SKM-1 treated with dmso at 0.1 percent for 144 hours (cell line): ENCODE measurements around the gene FAM163A.
"Not testable (repeated sequence)": the region's sequence is repeated elsewhere in the genome, so short reads cannot be mapped to it uniquely, and the experiment has no call there.

ENCODE experiments used
- DNase-seq: peaks from one replicate; lab custom pipeline; 2025; ENCODE audit not compliant: unreplicated experiment; lab: John Stamatoyannopoulos, UW

Gene FAM163A

GRCh38 chr1:179786815-179787685 lies 44.0 kb downstream of the FAM163A start:
- DNase-seq: no peak

GRCh38 chr1:179788259-179788658 lies 45.2 kb downstream of the FAM163A start:
- DNase-seq: no peak

- no peak for DNase-seq
These were observed 50.2 kb downstream of the FAM163A start for GRCh38 chr1:179793281-179793680.

GRCh38 chr1:179794146-179794545 lies 51.1 kb downstream of the FAM163A start:
- DNase-seq: no peak

GRCh38 chr1:179794669-179795068 lies 51.6 kb downstream of the FAM163A start:
- peak; percentile 84 for DNase-seq

- no peak for DNase-seq
These were observed 55.2 kb downstream of the FAM163A start for GRCh38 chr1:179798213-179798863.

- no peak for DNase-seq
These were observed 55.9 kb downstream of the FAM163A start for GRCh38 chr1:179798864-179799516.

- DNase-seq: no peak
These were observed 57.4 kb downstream of the FAM163A start for GRCh38 chr1:179800481-179800880.

- DNase-seq: no peak
These were observed 60.0 kb downstream of the FAM163A start for GRCh38 chr1:179803104-179803503.

GRCh38 chr1:179803918-179804317 lies 60.8 kb downstream of the FAM163A start:
- no peak for DNase-seq

- DNase-seq: not testable (repeated sequence)
These were observed 61.3 kb downstream of the FAM163A start for GRCh38 chr1:179804417-179804816.

- no peak for DNase-seq
These were observed 62.5 kb downstream of the FAM163A start for GRCh38 chr1:179805291-179806195.

GRCh38 chr1:179806333-179806732 lies 63.2 kb downstream of the FAM163A start:
- no peak for DNase-seq

GRCh38 chr1:179807291-179807690 lies 64.2 kb downstream of the FAM163A start:
- DNase-seq: no peak

GRCh38 chr1:179807691-179808485 lies 64.8 kb downstream of the FAM163A start:
- no peak for DNase-seq

- DNase-seq: no peak
These were observed 65.4 kb downstream of the FAM163A start for GRCh38 chr1:179808503-179808902.

- DNase-seq: peak; percentile 66
These were observed 66.6 kb downstream of the FAM163A start for GRCh38 chr1:179809506-179810366.

- DNase-seq: no peak
These were observed 67.2 kb downstream of the FAM163A start for GRCh38 chr1:179810367-179810715.
